NCI-H2171 treated with DMSO at 0.1 percent for 48 hours (cell line): ENCODE measurements around the gene KRT74.
"Not testable (repeated sequence)": the region's sequence is repeated elsewhere in the genome, so short reads cannot be mapped to it uniquely, and the experiment has no call there.

Experiments
- DNase-seq: peaks from one replicate; lab custom pipeline; 2025; lab: John Stamatoyannopoulos, UW

Gene KRT74

DNA sequence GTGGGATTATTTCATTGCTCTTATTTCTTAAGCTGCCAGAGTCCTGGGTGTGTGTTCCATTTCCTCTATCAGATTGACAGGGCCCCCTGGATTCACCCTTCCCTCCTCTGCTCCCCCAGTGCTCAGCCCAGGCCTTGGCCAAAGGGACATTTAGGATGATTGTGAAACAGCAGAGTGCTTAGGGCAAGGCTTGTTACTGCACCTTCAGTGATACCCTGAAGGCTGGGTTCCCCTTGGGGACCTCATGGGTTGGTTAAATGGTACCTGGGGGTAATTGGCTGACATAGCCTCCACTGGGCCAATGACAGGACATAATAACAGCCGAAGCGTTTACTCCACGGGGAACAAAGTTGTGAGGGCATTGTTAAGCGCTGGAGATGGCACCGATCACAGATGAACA lies 28.9 kb upstream of the KRT74 start:
- DNase-seq: no peak

DNA sequence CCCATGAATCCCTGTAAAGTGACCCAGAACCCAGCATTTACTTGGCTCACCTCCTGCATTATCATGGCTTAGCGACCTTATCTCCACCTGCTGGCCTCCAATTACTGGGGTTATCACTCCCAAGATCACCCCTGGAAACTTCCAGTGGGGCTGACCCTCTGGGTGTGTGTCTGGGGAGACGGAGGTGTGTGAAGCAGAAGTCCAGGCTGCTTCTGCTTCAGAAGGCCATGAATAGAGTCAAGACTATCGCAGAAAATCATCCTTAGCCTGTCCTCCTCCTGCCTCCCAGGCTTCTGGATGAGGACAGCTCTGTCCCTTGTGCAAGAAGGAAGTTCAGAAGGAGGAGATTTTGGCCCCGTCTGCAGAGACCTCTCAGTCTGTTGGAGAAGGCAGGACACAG lies 28.0 kb upstream of the KRT74 start:
- no peak for DNase-seq

- DNase-seq: no peak
Measured at GRCh38 chr12:52600941-52601481, 27.4 kb upstream of the KRT74 start, which contains the start of gene KRT72. Gene KRT72, minus strand, starts transcription at chr12:52601463. Its CDS starts 11 bp downstream, at chr12:52601452.

DNA sequence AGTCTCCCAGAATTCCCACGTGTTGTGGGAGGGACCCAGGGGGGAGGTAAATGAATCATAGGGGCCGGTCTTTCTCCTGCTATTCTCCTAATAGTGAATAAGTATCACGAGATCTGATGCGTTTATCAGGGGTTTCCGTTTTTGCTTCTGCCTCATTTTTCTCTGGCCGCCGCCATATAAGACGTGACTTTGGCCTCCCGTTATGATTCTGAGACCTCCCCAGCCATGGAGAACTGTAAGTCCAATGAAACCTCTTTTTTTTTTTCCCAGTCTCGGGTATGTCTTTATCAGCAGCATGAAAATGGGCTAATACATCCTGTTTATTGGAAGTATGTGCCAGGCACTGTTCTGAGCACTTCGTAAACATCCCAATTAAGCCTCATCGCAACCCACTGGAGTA lies 26.8 kb upstream of the KRT74 start:
- DNase-seq: no peak

- DNase-seq: no peak
Measured at GRCh38 chr12:52600071-52600470, 26.4 kb upstream of the KRT74 start.

DNA sequence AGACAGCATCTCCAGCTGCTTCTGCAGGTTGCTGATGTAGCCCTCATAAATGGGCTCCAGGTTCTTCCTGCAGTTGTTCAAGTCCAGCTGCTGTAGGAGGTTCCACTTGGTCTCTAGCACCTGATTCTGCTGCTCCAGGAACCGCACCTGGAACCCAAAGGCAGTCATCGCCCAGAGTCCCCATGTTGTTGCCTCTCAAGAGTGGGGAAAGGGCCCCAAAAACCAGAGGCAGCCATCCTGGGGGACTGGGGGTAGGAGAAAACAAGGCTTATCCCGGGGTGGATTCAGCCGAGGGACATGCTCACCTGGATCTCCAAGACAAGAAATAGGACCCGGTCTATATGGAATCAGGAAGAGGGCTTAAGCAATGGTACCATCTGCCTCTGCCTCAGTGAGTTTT lies 25.3 kb upstream of the KRT74 start:
- DNase-seq: no peak

DNA sequence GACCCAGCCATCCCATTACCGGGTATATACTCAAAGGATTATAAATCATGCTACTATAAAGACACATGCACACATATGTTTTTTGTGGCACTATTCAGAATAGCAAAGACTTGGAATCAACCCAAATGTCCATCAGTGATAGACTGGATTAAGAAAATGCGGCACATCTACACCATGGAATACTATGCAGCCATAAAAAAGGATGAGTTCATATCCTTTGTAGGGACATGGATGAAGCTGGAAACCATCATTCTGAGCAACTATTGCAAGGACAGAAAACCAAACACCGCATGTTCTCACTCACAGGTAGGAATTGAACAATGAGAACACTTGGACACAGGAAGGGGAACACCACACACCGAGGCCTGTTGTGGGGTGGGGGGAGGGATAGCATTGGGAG lies 20.6 kb upstream of the KRT74 start:
- DNase-seq: not testable (repeated sequence)

GRCh38 chr12:52591521-52591920 lies 17.9 kb upstream of the KRT74 start:
- no peak for DNase-seq

DNA sequence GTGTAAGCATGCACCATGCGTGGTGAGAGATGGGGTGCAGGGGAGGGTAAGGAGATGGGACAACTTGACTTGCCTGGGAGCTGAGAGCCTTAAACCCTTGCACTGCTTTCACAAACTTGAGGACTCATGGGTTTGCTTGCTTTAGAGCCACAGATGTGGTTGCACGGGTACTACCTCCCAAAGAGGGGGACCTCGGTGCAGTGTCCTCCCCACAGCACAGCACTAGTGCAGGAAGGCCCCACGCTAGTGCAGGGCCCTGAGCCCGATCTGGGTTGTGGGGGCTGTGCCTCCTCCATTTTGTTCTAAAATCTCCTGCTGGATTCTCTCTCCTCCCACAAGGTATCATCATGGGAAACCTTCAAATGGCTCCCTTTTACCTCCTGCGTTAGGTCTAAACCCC lies 16.4 kb upstream of the KRT74 start:
- no peak for DNase-seq

DNA sequence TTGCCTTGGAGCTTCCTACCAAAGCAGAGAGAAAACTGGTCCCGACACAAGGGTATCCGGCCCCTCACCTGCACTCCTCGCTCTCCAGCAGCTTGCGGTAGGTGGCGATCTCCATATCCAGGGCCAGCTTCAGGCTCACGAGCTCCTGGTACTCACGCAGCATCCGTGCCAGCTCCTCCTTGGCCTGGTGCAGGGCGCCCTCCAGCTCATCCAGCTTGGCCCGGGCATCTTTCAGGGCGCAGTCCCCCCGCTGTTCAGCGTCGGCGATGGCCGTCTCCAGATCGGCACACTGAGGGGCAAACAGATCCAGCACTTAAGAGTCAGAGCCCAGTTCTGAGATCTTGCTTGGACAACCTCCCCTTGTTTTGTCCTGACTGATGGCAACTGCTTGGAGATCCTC lies 13.9 kb upstream of the KRT74 start:
- no peak for DNase-seq

- DNase-seq: no peak
Measured at GRCh38 chr12:52585946-52586345, 12.3 kb upstream of the KRT74 start.

DNA sequence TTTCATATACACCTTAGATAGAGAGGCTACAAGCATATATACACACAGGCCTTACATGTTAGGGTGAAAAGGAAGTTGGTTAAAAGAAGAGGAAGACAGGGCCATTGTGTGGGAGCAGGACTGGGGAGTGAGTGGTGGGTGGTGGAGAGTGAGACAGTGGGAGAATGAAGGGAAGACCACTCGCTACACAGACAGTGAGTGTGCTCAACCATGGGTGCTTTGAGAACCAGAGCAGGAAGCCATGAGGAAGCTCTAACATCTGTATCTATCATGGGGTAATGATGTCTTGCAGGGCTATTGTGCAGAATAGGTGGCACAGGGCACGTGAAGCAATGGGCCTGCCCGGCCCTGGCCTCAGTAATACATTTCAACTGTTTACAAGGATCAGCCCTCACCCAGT lies 11.4 kb upstream of the KRT74 start:
- DNase-seq: no peak

DNA sequence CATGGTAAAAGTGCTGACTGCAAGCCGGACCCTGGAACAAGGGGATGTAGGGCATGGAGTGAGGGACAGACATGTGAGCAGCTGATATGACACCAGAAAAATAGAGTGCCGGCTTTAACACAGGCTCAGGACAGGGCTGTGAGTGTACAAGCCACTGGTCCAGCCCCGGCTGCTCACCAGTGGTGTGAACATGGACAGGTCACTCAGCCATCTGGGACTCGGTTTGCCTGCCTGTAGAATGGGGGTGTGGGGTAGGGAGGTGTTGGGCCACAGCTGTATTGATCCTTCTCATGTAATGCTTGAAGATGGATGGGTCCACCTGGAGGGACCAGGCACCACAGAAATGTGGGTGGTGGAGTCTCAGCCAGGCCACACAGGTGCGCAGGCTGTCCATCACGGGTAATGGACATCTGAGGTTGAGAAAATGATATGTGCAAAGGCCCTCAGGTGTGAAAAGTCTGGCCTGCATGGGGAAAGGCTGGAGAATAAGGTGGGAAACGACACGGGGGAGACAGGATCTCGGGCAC lies 10.6 kb upstream of the KRT74 start:
- DNase-seq: no peak

GRCh38 chr12:52582971-52583456 lies 9.4 kb upstream of the KRT74 start:
- DNase-seq: peak; percentile 94

GRCh38 chr12:52582486-52582885 lies 8.8 kb upstream of the KRT74 start:
- peak; percentile 68 for DNase-seq

GRCh38 chr12:52581481-52581880 lies 7.8 kb upstream of the KRT74 start:
- DNase-seq: peak; percentile 20

DNA sequence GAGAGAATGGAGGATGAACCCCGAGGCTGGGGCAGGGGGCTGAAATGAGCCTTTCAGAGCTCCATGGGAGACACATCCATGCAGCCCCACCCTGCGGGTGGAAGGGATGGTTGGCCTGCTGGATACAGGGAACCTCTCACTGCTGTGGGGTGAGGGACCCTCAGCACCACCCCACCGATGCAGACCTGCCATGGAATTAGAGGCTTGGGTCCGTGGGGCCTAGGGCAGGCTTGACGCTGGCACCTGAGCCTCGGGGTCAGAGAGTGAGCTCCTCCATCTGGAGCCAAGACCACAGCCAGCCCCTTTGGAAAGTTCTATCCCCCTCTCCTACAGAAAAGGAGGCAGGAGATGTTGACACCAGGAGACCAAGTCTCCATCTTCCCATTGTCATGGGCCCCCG lies 7.4 kb upstream of the KRT74 start:
- DNase-seq: no peak

GRCh38 chr12:52580496-52580895 lies 6.9 kb upstream of the KRT74 start:
- DNase-seq: no peak

- peak; percentile 54 for DNase-seq
Measured at GRCh38 chr12:52579468-52580465, 6.1 kb upstream of the KRT74 start.

GRCh38 chr12:52578469-52578868 lies 4.8 kb upstream of the KRT74 start:
- DNase-seq: peak; percentile 95

DNA sequence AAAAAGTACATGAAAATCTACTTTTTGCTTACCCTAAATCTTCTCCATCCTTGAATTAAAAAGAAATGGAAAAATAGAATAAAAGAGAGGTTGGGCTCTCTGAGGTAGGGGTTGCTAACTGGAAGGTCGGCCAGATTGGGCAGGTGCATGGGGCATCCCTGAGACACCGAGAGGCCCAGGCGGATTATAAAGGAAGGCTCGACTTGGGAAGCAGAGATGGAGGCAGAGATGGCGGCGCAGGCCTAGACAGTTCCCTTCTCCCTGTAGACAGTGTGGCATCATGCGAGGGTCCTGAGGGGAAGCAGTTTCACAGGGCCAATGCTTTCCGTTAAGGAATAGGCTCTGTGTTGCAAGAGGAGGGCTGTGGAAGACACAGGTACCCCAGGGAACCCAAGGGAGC lies 3.7 kb upstream of the KRT74 start:
- no peak for DNase-seq

GRCh38 chr12:52575948-52576347 lies 2.3 kb upstream of the KRT74 start:
- DNase-seq: no peak

DNA sequence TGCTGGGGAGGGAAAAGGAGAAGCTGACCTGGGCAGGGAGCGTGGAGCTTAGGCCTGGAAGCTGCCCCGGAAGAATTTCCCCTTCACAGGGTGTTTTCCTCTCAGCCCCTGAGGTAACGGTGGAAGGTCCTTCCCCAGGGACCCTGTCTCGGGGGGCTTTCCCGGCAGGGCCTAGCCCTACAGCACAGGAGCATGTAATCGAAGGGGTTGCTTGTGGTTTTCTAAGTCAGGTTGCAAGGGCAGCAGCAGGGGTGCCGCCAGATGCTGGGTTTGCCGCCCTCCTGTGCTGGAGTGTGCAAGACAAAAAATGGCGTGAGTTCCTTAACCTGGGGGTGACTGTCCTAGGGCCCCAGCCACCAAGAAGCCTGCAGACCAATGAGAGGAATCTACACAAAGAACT lies 1.6 kb upstream of the KRT74 start:
- DNase-seq: no peak
